Measurements from ENCODE around the gene DHRS11. TPM values are rescaled to one million over a fixed set of nuclear protein-coding genes. Genes with fewer than 3 reads are reported as not detected.

DHRS11 gene
- total RNA-seq, 1 experiment from 2014 or later: 11.8 TPM

DNA sequence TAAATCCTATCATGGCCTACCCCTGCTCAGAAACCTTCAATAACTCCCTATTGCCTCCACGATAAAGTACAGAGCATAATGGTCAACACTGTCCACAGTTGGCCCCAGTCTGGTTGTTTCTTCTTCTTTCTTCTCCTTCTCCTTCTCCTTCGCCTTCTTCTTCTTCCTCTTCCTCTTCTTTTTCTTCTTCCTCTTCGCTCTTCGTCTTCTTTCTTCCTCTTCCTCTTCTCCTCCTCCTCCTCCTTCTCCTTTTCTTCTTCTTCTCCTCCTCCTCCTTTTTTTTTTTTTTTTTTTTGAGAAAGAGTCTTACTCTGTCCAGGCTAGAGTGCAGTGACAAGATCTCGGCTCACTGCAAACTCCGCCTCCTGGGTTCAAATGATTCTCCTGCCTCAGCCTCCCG, 33.5 kb downstream of the DHRS11 start:
- DNase-seq (ENCODE audit: low read depth, low spot score) (no peak), ATAC-seq (no peak)
- no peak for TF ChIP-seq TCF7L2 (IDR thresholded peaks at IDR 0.05; ENCODE audit: low read depth, low read length)
- TF ChIP-seq, protein P1, sequence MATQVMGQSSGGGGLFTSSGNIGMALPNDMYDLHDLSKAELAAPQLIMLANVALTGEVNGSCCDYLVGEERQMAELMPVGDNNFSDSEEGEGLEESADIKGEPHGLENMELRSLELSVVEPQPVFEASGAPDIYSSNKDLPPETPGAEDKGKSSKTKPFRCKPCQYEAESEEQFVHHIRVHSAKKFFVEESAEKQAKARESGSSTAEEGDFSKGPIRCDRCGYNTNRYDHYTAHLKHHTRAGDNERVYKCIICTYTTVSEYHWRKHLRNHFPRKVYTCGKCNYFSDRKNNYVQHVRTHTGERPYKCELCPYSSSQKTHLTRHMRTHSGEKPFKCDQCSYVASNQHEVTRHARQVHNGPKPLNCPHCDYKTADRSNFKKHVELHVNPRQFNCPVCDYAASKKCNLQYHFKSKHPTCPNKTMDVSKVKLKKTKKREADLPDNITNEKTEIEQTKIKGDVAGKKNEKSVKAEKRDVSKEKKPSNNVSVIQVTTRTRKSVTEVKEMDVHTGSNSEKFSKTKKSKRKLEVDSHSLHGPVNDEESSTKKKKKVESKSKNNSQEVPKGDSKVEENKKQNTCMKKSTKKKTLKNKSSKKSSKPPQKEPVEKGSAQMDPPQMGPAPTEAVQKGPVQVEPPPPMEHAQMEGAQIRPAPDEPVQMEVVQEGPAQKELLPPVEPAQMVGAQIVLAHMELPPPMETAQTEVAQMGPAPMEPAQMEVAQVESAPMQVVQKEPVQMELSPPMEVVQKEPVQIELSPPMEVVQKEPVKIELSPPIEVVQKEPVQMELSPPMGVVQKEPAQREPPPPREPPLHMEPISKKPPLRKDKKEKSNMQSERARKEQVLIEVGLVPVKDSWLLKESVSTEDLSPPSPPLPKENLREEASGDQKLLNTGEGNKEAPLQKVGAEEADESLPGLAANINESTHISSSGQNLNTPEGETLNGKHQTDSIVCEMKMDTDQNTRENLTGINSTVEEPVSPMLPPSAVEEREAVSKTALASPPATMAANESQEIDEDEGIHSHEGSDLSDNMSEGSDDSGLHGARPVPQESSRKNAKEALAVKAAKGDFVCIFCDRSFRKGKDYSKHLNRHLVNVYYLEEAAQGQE (IDR thresholded peaks at IDR 0.05; ENCODE audit: insufficient read depth in 1 of 2, low read depth in 2 of 2, low read length in 1 of 2): no peak
- TF ChIP-seq, protein P2, sequence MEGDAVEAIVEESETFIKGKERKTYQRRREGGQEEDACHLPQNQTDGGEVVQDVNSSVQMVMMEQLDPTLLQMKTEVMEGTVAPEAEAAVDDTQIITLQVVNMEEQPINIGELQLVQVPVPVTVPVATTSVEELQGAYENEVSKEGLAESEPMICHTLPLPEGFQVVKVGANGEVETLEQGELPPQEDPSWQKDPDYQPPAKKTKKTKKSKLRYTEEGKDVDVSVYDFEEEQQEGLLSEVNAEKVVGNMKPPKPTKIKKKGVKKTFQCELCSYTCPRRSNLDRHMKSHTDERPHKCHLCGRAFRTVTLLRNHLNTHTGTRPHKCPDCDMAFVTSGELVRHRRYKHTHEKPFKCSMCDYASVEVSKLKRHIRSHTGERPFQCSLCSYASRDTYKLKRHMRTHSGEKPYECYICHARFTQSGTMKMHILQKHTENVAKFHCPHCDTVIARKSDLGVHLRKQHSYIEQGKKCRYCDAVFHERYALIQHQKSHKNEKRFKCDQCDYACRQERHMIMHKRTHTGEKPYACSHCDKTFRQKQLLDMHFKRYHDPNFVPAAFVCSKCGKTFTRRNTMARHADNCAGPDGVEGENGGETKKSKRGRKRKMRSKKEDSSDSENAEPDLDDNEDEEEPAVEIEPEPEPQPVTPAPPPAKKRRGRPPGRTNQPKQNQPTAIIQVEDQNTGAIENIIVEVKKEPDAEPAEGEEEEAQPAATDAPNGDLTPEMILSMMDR (IDR thresholded peaks at IDR 0.05): no peak
- TF ChIP-seq POLR2AphosphoS5 (IDR thresholded peaks at IDR 0.05; ENCODE audit: low read depth, low read length): no peak
- no peak for TF ChIP-seq SIN3A (IDR thresholded peaks at IDR 0.05; ENCODE audit: borderline replicate concordance, insufficient read depth, low read depth, low read length)
- no peaks in the 10 kb centered on the region for H3K27me3 ChIP-seq (ENCODE audit: control insufficient read depth, insufficient read depth, low read length)
- no peak overlapping the region for H3K27ac ChIP-seq (ENCODE audit: low read length)
- POLR2A ChIA-PET: no interaction called here
- no peaks in the 10 kb centered on the region for H3K4me1 ChIP-seq (ENCODE audit: control insufficient read depth, insufficient read depth, low read length)
- in situ Hi-C loops (cut with HindIII; ENCODE audit: low pct_unique_long_range_greater_than_20kb, low sequenced_read_pairs) (no loop called here), intact Hi-C loops (cut with micrococcal nuclease; ENCODE audit: unreplicated experiment) (loop anchor here (5.0 to 10.0 kb wide), 2 partner anchors 80 to 132 kb away; no protein-coding TSS in a partner anchor)
- BruUV-seq (replicated peaks): no TSS peak
- no peaks in the 10 kb centered on the region for H3K36me3 ChIP-seq (ENCODE audit: control insufficient read depth, insufficient read depth, low read length)
- no peaks in the 10 kb centered on the region for H3K9me3 ChIP-seq (ENCODE audit: control insufficient read depth, insufficient read depth, low read depth, low read length)
- H3K4me3 ChIP-seq (ENCODE audit: low read depth in 2 of 2, low read length in 2 of 2): no peak overlapping the region
- CTCF ChIA-PET: no interaction called here

DNA sequence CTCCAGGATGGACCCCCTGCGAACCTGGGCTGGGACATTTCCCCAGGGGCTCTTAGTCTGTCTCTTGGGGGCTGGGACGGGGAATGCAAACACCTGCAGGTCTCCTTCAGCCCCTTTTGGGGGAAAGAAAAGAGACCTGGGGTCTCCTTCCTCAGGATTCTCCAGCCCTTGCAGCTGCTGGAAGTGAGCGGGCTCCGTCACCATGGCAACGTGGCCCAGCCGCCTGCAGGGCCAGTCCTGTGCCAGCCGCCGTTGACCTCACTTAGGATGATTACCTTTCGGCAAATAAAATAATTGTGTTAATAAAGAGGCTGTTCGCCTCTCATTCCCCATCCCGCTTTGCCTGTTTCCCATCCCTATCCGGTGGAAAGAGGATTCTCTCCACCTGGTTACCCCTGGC, 35.4 kb downstream of the DHRS11 start:
- intact Hi-C loops (cut with micrococcal nuclease; ENCODE audit: unreplicated experiment): loop anchor here (5.0 to 10.0 kb wide), 2 partner anchors 78 to 130 kb away; no protein-coding TSS in a partner anchor
- ChIA-PET POLR2A (no interaction called here), CTCF (no interaction called here)
- Histone ChIP-seq H3K4me3 (ENCODE audit: low read depth in 2 of 2, low read length in 2 of 2) (no peak overlapping the region), H3K4me1 (ENCODE audit: control insufficient read depth, insufficient read depth, low read length) (no peaks in the 10 kb centered on the region), H3K27ac (ENCODE audit: low read length) (no peak overlapping the region), H3K27me3 (ENCODE audit: control insufficient read depth, insufficient read depth, low read length) (no peaks in the 10 kb centered on the region), H3K9me3 (ENCODE audit: control insufficient read depth, insufficient read depth, low read depth, low read length) (no peaks in the 10 kb centered on the region), H3K36me3 (ENCODE audit: control insufficient read depth, insufficient read depth, low read length) (no peaks in the 10 kb centered on the region)
- in situ Hi-C loops (cut with HindIII; ENCODE audit: low pct_unique_long_range_greater_than_20kb, low sequenced_read_pairs): no loop called here
- TF ChIP-seq TCF7L2 (IDR thresholded peaks at IDR 0.05; ENCODE audit: low read depth, low read length) (no peak), POLR2AphosphoS5 (IDR thresholded peaks at IDR 0.05; ENCODE audit: low read depth, low read length) (no peak), SIN3A (IDR thresholded peaks at IDR 0.05; ENCODE audit: borderline replicate concordance, insufficient read depth, low read depth, low read length) (no peak)
- TF ChIP-seq, protein P1 (IDR thresholded peaks at IDR 0.05; ENCODE audit: insufficient read depth in 1 of 2, low read depth in 2 of 2, low read length in 1 of 2): no peak
- TF ChIP-seq, protein P2 (IDR thresholded peaks at IDR 0.05): no peak
- DNase-seq (ENCODE audit: low read depth, low spot score): no peak
- BruUV-seq (replicated peaks): no TSS peak
- ATAC-seq: no peak

Measured in Panc1 (cell line).